KG1 (cell line): Measurements from ENCODE around the gene DSCAM.

ENCODE experiments used
- DNase-seq: peaks from one replicate; lab custom pipeline; 2025; lab: John Stamatoyannopoulos, UW

DSCAM gene

GRCh38 chr21:40770435-40771055, 76.4 kb downstream of the DSCAM start:
- DNase-seq: no peak

DNA sequence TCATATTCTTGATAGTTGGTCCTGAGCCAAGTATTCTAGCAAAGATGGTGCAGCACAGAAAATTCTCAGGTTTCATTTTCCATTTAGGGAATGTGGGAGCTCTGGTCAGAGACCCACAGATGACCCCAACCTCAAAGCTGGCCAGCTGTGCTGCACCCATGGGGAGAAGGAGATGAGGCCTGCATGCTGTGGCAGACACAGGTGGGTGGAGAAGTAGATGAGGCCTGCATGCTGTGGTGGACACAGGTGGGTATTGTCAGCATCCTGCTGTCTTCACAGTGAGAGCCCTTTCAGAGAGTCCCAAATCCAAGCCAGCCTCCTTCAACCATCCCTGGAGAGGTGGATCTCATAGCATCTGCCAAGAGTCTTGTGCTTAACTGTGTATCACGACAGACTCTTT, 77.7 kb downstream of the DSCAM start:
- no peak for DNase-seq

DNA sequence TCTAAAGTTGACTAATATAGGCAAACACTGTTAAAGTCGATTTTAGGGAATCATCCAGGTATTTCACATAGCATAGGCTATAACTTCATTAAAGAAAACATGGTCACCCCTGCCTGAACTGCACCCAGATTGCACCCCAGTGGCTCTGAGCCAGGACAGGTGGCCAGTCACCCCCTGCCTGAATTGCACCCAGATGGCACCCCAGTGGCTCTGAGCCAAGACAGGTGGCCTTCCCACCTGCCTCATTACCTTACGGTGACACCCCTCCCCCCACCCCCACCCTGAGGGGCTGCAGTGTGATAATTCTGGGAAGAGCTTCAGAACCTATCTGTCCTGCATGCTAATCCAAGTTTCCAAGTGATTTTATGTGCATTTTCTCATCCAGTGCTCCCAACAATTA, 78.9 kb downstream of the DSCAM start:
- DNase-seq: no peak

DNA sequence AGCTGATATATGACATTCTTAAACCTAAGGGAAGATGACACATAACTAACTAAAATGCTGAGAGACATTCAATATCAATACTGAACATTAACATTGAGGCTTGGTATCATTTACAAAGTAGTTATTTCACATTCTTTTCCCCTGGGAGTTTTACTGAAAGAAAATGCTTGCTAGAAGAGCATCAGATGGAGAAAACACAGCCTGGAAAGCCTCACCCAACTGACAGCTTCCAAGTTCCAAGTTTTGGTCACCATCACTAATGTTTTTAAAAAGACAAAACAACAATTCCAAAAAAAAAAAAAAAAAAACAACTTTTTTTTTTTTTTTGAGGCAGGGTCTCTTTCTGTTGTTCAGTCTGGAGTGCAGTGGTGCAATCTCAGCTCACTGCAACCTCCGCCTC, 80.6 kb downstream of the DSCAM start:
- no peak for DNase-seq

DNA sequence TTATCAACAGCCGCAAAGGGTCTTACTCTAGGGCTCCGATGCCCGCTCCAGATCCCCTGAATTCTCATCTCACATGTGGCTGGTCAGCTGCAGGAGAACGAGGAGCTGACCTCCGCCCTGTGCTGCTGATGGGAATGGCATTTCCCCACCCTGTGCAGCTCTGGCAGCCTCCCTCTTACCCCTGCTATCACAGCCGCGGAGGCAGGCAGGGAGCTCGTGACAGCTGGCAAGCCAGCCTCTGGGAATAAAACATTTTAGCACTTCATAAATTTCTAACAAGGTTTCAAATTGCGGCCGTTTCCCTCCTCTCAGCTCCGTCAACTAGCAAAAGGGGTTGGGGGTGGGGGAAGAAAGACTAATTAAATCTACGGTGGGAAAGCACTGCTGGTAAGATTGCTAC, 81.1 kb downstream of the DSCAM start:
- no peak for DNase-seq

DNA sequence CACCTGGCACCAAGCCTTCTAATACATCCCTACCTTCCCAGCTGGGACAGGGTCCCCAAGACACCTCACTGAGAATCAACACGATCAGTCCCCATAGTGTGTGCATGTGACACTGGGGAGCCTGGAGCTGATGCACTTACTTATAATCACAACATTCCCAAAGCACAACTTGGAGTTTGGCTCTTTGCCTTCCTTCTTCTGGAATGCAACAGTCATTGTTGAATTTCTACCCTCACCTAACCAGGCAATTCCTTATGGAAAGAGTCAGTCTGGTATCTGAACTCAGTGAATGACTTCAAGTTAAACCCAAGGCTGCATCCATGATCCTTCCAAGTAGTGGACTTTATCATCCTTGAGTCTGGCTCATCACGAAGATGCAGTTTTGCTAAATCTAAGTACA, 86.1 kb downstream of the DSCAM start:
- no peak for DNase-seq

DNA sequence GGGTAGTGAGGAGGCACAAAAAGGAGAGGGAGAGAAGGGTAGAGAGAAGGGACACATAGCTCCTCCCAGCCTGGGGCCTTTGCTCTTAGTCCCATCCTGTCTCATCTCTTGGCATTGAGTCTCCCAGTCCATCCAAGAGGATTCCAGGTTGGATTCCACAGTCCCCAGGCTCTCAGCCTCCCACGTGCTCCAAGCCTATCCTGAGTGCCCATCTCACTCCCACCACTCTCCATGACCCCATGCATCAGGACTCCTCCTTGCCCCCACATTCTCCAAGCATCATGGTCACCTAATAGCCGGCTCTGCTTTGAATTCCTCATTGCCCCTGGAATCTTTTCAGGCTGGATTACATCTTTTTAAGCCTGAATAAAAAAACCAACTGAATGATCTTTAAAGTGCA, 87.9 kb downstream of the DSCAM start:
- DNase-seq: no peak

DNA sequence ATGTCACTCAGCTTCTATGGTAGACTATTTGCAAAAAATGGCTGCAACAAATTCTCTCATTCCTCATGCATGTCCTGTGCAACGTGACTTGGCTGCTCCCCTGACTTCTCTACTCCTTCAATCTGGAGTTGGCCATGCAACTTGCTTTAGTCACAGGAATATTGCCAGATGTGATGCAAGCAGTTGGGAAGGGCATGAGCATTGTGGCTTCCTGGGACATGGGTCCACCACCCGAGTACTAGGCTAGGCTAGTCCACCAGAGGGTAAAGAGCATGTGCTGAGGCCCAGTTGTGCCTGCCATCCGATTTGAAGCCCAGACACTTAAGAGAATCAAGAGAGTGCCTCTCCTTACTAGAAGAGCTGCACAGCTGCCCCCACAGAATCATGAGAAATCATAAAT, 89.6 kb downstream of the DSCAM start:
- DNase-seq: no peak

DNA sequence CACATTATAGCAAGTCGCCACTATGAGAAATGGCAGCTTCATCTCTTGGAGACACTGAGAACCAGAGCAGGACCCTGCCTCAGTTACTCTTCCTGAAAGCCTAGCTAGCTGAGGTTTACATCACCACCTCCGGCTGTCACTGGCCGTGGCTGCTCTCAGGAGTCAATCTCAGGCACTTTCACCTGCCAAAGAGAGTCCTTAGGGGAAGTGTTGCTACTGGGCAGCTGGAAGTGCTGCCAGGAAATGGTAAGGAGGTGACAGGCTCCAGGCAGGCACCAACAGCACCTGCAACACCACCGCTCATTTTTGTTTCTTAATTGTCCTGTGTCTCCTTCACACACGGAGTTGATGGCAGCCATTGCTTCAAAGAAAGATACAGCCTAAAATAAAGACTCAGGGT, 92.5 kb downstream of the DSCAM start:
- DNase-seq: no peak

- no peak for DNase-seq
Observed at GRCh38 chr21:40753756-40754155, 93.2 kb downstream of the DSCAM start.

DNA sequence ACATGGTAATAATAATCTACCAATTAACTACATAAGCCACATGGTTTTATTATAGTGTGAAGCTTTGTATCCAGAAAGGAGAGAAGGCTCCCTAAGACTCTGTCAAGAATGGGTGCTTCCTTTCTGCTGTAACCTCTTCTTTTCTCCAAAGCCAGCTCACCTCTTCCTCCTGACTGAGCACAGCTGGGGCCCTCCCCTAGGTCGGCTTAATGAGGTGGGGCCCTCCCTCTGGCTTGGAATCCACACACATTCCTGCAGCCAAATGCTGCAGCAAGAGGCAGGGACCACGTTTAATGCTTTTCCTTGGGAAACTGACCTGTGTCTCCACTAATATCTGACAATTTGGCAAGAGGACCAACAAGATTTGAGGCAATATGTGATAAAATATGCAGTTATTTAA, 94.8 kb downstream of the DSCAM start:
- no peak for DNase-seq

GRCh38 chr21:40751221-40751620, 95.7 kb downstream of the DSCAM start:
- DNase-seq: no peak

DNA sequence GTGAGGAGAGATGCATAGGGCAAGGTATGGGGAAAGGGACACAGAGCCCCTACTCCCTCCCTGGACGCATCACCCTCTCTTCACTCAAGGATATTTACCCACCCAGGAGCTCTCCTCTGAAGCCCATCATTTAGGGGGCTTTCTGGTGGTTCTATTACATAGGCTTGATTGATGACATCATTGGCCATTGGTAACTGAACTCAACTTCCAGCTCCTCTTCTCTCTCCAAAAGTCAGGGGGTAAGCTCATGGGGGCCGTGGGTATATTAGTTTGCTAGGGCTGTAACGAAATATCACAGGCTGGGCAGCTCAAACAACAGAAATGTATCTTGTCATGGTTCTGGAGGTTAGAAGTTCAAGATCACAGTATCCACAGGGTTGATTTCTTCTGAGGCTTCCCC, 110.8 kb downstream of the DSCAM start:
- no peak for DNase-seq

DNA sequence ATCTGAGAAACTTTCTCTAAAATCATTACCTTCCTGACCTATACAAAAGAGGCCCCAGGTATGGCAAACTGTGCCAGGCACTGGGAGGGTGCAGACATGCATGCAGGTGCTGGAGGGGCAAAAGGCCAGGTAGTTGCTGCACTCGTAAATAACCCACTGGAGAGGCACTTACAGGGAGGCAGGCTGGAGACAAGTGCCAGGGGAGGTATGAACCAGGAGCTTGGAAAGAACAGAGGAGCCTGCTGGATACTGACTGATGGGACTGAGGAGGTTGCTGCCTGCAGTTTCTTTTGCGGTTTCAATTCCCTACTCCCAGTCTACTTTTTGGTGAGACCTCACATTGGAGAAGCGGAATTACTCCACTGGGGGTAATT, 113.9 kb downstream of the DSCAM start:
- DNase-seq: no peak

DNA sequence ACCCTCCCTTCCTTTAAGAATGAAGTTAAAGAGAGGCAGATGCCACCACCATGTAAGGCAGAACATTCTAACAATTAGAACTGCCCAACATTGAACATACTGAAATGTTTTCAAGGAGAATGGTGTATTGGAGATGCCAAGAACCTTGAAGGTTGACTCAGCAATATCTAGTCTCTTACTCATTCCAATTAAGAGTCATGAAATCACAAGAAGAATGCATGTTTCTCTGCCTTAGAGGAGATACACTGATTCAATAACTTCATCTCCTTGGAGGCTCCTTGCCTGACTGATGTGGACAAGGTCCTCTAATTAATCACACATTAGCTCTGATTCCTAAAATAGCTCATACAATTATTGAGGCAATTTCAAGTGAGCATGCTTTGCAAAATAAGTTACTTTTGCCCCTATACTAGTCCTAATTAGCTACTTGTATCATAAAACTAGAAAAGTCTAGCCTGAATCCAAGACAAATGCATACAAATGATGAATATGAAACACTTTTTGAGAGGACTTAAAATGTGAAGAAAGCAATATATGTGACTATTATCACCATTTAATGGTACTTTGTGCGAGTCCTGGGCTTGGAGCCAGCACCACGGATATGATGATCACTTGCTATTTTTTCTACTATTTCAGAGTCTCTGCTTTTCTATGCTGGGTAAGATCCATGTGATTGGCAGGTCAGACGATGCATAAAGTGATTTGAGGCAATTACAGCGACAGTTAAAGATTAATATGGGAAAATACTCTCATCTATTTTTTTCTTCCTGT, 114.5 kb downstream of the DSCAM start:
- DNase-seq: no peak

DNA sequence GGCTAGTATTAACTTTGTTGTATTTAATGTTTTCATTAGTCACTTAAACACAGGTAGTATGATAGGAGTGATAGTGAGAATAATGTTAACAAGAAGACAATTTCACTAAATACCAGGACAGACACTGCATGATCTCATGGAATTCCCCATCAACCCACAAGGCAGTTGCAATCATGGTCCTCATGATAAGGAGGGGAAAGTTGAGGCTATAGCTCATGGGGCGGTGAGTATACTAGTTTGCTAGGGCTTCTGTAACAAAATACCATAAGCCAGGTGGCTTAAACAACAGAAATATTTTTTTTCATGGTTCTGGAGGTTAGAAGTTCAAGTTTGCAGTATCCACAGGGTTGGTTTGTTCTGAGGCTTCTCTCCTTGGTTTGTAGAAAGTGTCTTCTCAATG, 115.8 kb downstream of the DSCAM start:
- no peak for DNase-seq

GRCh38 chr21:40730426-40730800, 116.5 kb downstream of the DSCAM start:
- no peak for DNase-seq

- DNase-seq: no peak
Observed at GRCh38 chr21:40729761-40730425, 117.1 kb downstream of the DSCAM start.

DNA sequence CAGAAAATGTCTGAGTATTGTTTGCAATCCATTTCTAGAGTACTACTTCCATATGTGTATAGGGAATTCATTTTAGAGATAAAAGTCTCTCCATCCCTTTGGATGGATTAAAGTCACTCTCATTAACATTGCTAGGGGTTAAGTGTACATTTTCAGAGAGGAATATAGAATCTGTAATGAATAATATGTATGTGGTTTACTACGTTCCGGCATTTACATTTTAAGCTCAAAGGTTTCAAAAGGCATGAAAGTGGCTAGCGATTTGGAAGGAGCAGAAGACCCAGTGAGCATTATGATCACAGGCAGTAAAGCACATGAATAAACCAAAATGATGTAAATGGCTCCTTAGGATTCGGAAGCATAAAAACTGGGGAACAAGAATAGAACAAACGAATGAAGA, 123.0 kb downstream of the DSCAM start:
- DNase-seq: no peak

DNA sequence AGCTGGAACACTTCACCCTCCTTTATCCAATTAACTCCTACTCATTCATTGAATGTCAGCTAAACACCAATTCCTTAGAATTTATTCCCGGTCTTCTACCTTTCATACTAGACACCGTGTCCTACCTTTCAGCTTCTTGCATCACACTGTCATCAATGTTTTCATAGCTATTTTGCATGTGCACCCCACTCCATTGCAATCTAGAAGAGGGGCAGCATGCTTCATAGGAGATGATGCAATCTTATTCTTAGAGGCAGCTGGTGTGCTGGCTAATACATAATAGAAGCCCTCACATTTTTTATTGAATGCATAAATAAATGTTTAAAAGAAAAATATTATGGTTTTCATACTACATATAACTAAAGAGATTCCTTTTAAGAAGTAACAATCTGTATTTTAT, 123.6 kb downstream of the DSCAM start:
- no peak for DNase-seq

GRCh38 chr21:40719615-40720014, 127.3 kb downstream of the DSCAM start:
- no peak for DNase-seq

DNA sequence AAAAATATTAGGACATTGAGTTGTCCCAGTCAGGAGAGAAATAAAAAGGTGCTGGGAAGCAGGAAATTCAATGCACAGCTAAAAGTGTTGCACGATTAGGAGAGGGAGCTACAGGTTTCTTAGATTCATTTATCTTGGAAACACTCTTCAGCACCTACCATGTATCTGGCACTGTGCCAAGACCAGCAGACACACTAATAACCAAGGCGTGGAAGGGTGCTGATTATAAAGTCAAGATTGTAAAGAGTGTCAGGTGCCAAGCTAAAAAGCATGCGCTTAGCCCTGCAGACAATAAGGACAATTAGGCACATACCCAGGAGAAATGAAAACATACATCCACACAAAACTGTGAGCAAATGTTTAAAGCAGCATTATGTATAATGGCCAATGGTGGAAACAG, 129.9 kb downstream of the DSCAM start:
- DNase-seq: no peak

GRCh38 chr21:40714536-40714935, 132.4 kb downstream of the DSCAM start:
- no peak for DNase-seq
